HepG2 (cell line): ENCODE results near the gene AKR7A3. TPM values are rescaled to one million over a fixed set of nuclear protein-coding genes. Genes with fewer than 3 reads are reported as not detected.

Experiments
- ELF1 ChIP-seq: sonication (generic); formaldehyde crosslinking; IDR thresholded peaks from 2 replicates; pipeline ENCODE4 v1.4.0; 2020; ENCODE audit warnings: missing genetic modification reagents
- GATAD2A ChIP-seq: IDR thresholded peaks from 2 replicates; pipeline ENCODE4 v1.6.1; 2016
- GFI1 ChIP-seq: sonication (generic); formaldehyde crosslinking; IDR thresholded peaks from 2 replicates; pipeline ENCODE4 v1.5.0; 2020; ENCODE audit warnings: missing genetic modification reagents, mild to moderate bottlenecking, borderline replicate concordance
- GLI4 ChIP-seq: sonication (generic); formaldehyde crosslinking; IDR thresholded peaks from 2 replicates; pipeline ENCODE4 v1.5.1; 2020; ENCODE audit warnings: missing genetic modification reagents, mild to moderate bottlenecking, moderate library complexity, borderline replicate concordance
- GPN1 ChIP-seq: sonication (generic); formaldehyde crosslinking; IDR thresholded peaks from 2 replicates; pipeline ENCODE4 v1.5.1; 2020; ENCODE audit warnings: missing genetic modification reagents, borderline replicate concordance
- HOXA3 ChIP-seq: sonication (generic); formaldehyde crosslinking; IDR thresholded peaks from 2 replicates; pipeline ENCODE4 v1.5.0; 2020; ENCODE audit warnings: missing genetic modification reagents
- KDM2A ChIP-seq: sonication (generic); formaldehyde crosslinking; IDR thresholded peaks from 2 replicates; pipeline ENCODE4 v1.4.0; 2020; ENCODE audit warnings: low read depth, missing genetic modification reagents, borderline replicate concordance
- MYPOP ChIP-seq: sonication (generic); formaldehyde crosslinking; IDR thresholded peaks from 2 replicates; pipeline ENCODE4 v1.8.1; 2023; ENCODE audit warnings: mild to moderate bottlenecking, moderate library complexity, missing genetic modification reagents
- PITX1 ChIP-seq: sonication (generic); formaldehyde crosslinking; IDR thresholded peaks from 2 replicates; pipeline ENCODE4 v1.5.1; 2020; ENCODE audit warnings: mild to moderate bottlenecking, missing genetic modification reagents
- POLR2G ChIP-seq: fragments of 200-400 bp; formaldehyde crosslinking; IDR thresholded peaks from 2 replicates; pipeline ENCODE4 v1.6.1; 2018; ENCODE audit warnings: mild to moderate bottlenecking, low read depth, low read length, moderate library complexity
- SATB2 ChIP-seq: sonication (generic); formaldehyde crosslinking; IDR thresholded peaks from 2 replicates; pipeline ENCODE4 v1.5.0; 2020; ENCODE audit warnings: missing genetic modification reagents
- SP4 ChIP-seq: sonication (generic); formaldehyde crosslinking; IDR thresholded peaks from 2 replicates; pipeline ENCODE4 v1.8.1; 2023; ENCODE audit warnings: mild to moderate bottlenecking, missing genetic modification reagents
- SRSF9 ChIP-seq: fragments of 200-400 bp; formaldehyde crosslinking; IDR thresholded peaks from 2 replicates; pipeline ENCODE4 v1.6.1; 2018; ENCODE audit warnings: borderline replicate concordance, mild to moderate bottlenecking, low read depth, low read length; ENCODE audit not compliant: insufficient read depth, poor library complexity, severe bottlenecking
- TOPORS ChIP-seq: sonication (generic); formaldehyde crosslinking; IDR thresholded peaks from 2 replicates; pipeline ENCODE4 v1.8.0; 2023; ENCODE audit warnings: mild to moderate bottlenecking, missing genetic modification reagents
- YEATS4 ChIP-seq: sonication (generic); formaldehyde crosslinking; IDR thresholded peaks from 2 replicates; pipeline ENCODE4 v1.4.0; 2020; ENCODE audit warnings: missing genetic modification reagents, borderline replicate concordance
- ZKSCAN5 ChIP-seq: sonication (generic); formaldehyde crosslinking; IDR thresholded peaks from 2 replicates; pipeline ENCODE4 v1.5.1; 2020; ENCODE audit warnings: mild to moderate bottlenecking, missing genetic modification reagents
- ZNF18 ChIP-seq: sonication (generic); formaldehyde crosslinking; IDR thresholded peaks from 2 replicates; pipeline ENCODE4 v1.8.0; 2022; ENCODE audit warnings: mild to moderate bottlenecking, missing genetic modification reagents; ENCODE audit not compliant: insufficient replicate concordance
- ZNF251 ChIP-seq: sonication (generic); formaldehyde crosslinking; IDR thresholded peaks from 2 replicates; pipeline ENCODE4 v1.9.0; 2021; ENCODE audit warnings: mild to moderate bottlenecking, missing genetic modification reagents
- ZNF296 ChIP-seq: sonication (generic); formaldehyde crosslinking; conservative IDR thresholded peaks from 2 replicates; pipeline ENCODE4 v1.5.0; 2020; ENCODE audit warnings: mild to moderate bottlenecking, missing genetic modification reagents
- ZNF33A ChIP-seq: sonication (generic); formaldehyde crosslinking; IDR thresholded peaks from 2 replicates; pipeline ENCODE4 v1.5.1; 2020; ENCODE audit warnings: missing genetic modification reagents, mild to moderate bottlenecking, moderate library complexity, borderline replicate concordance
- ZNF383 ChIP-seq: sonication (generic); formaldehyde crosslinking; IDR thresholded peaks from 2 replicates; pipeline ENCODE4 v1.4.0; 2020; ENCODE audit warnings: missing genetic modification reagents, mild to moderate bottlenecking, borderline replicate concordance
- ZNF513 ChIP-seq: sonication (generic); formaldehyde crosslinking; conservative IDR thresholded peaks from 2 replicates; pipeline ENCODE4 v1.5.0; 2020; ENCODE audit warnings: missing genetic modification reagents
- ZNF605 ChIP-seq: sonication (generic); formaldehyde crosslinking; IDR thresholded peaks from 2 replicates; pipeline ENCODE4 v1.8.0; 2022; ENCODE audit warnings: mild to moderate bottlenecking, missing genetic modification reagents
- ZNF615 ChIP-seq: sonication (generic); formaldehyde crosslinking; IDR thresholded peaks from 2 replicates; pipeline ENCODE4 v1.5.0; 2020; ENCODE audit warnings: mild to moderate bottlenecking, missing genetic modification reagents, borderline replicate concordance
- ZNF670 ChIP-seq: sonication (generic); formaldehyde crosslinking; IDR thresholded peaks from 2 replicates; pipeline ENCODE4 v1.8.0; 2022; ENCODE audit warnings: mild to moderate bottlenecking, missing genetic modification reagents, borderline replicate concordance
- ZNF792 ChIP-seq: IDR thresholded peaks from 2 replicates; pipeline ENCODE4 v1.6.1; 2016
- polyA plus RNA-seq, 8 experiments: library from polyadenylated mRNA; depleted of rRNA in 3 of 8; stranded (reverse) in 7 of 8; unstranded in 1 of 8; fragments of >200 nt; fragmentation: Illumina TruSeq in 4 of 8; extraction: Trizol in 4 of 8; gene quantifications; 2 replicates each; pipeline versions ENCODE4 v1.2.1 to v1.2.3, GENCODE V29; 2011 to 2016; ENCODE audit warnings: low read depth in 4 of 8, missing spikeins in 1 of 8, mixed read lengths in 1 of 8; ENCODE audit not compliant: insufficient read depth in 1 of 8
- total RNA-seq, 5 experiments: library from RNA; depleted of rRNA; stranded (reverse); fragments of >200 nt; fragmentation: Illumina TruSeq; extraction: Trizol; gene quantifications; 2 replicates each; pipeline ENCODE4 v1.2.3, GENCODE V29; 2016; ENCODE audit warnings: low read depth in 1 of 5

The AKR7A3 gene
- total and polyA plus RNA-seq, 2 of the 13 experiments (the other 11 are each of a cell fraction or from before 2014, with no cell fraction given): 0.58 to 1.00 TPM

GRCh38 chr1:19251305-19252196, 37.0 kb downstream of the AKR7A3 start, which contains the start of the genes EMC1 and MRTO4 (continued):
- TF ChIP-seq ZNF605 (CRISPR knock-in tag) (peak; percentile 35; the same call in 1 of the 2 replicates), ZNF18 (peak; percentile 81), SP4 (CRISPR knock-in tag) (peak; percentile 91), ZNF383 (CRISPR knock-in tag) (no peak; the same call in 1 of the 2 replicates), GLI4 (peak; percentile 89), ZNF792 (peak; percentile 64), HOXA3 (CRISPR knock-in tag) (peak; percentile 90), TOPORS (CRISPR knock-in tag) (peak; percentile 46; the same call in 1 of the 2 replicates), ZNF670 (CRISPR knock-in tag) (peak; percentile 98), GFI1 (CRISPR knock-in tag) (no peak), GATAD2A (CRISPR knock-in tag) (peak; percentile 63), SATB2 (0 out of 2 replicates have a peak, but pooled peaks have one; percentile 24), MYPOP (peak; percentile 75; the same call in 1 of the 2 replicates), POLR2G (peak; percentile 95), ELF1 (CRISPR knock-in tag) (peak; percentile 74), YEATS4 (CRISPR knock-in tag) (peak; percentile 95), GPN1 (CRISPR knock-in tag) (no peak; the same call in 1 of the 2 replicates), SRSF9 (no peak), KDM2A (CRISPR knock-in tag) (peak; percentile 65; the same call in 1 of the 2 replicates), ZNF513 (no peak), ZKSCAN5 (CRISPR knock-in tag) (no peak), ZNF33A (CRISPR knock-in tag) (peak; percentile 89; the same call in 1 of the 2 replicates), ZNF251 (no peak), ZNF296 (CRISPR knock-in tag) (0 out of 2 replicates have a peak, but pooled peaks have one; percentile 13), PITX1 (CRISPR knock-in tag) (peak; percentile 73; the same call in 1 of the 2 replicates), ZNF615 (CRISPR knock-in tag) (no peak)
